Caco-2 (cell line): ENCODE results near the gene DUSP12. TPM values are rescaled to one million over a fixed set of nuclear protein-coding genes. Genes with fewer than 3 reads are reported as not detected.
A peak's percentile ranks its signal among the peaks of the same experiment; 100 is the strongest.

Experiments used
- BruUV-seq: library from RNA; stranded (reverse); fragments of 400-500 nt; replicated peaks from 2 replicates; lab custom pipeline; 2021; lab: Mats Ljungman, UMichigan
- CTCF ChIA-PET: fragments of 300-600 bp; sonication (Branson Sonifier 250); formaldehyde crosslinking; loops from one replicate; lab custom pipeline; 2022; ENCODE audit warnings: antibody characterized with exemption; lab: Charles Lee
- POLR2A ChIA-PET: fragments of 300-600 bp; sonication (Branson Sonifier 250); formaldehyde crosslinking; loops from one replicate; lab custom pipeline; 2022; ENCODE audit warnings: antibody characterized with exemption; lab: Charles Lee
- DNase-seq, 2 experiments: peaks; one replicate each; pipeline versions ENCODE4 v3.0.0 to v3.0.0-alpha.2; 2020 to 2022
- H3K27me3 ChIP-seq: replicated peaks from 2 replicates; pipeline ENCODE4 v1.6.0; 2011; ENCODE audit warnings: low read length; ENCODE audit not compliant: control insufficient read depth, insufficient read depth
- H3K36me3 ChIP-seq: 2 replicates; pipeline ENCODE4 v1.5.1; 2011; ENCODE audit warnings: low read length; ENCODE audit not compliant: control insufficient read depth, insufficient read depth
- H3K4me1 ChIP-seq: fragments of 250-450 bp; sonication (Bioruptor Pico); 2 replicates; pipeline ENCODE4 v1.5.1; 2020; ENCODE audit warnings: mild to moderate bottlenecking
- H3K4me3 ChIP-seq: 2 replicates; pipeline ENCODE4 v1.5.1; 2011; ENCODE audit warnings: low read depth, mild to moderate bottlenecking, control low read depth, low read length
- H3K9me3 ChIP-seq: fragments of 250-450 bp; sonication (Bioruptor Pico); 2 replicates; pipeline ENCODE4 v1.5.1; 2020; ENCODE audit warnings: mild to moderate bottlenecking, moderate library complexity
- H3K27ac Mint-ChIP-seq: one replicate; pipeline ENCODE4 v1.8.0; 2022; ENCODE audit warnings: mixed read lengths; ENCODE audit not compliant: unreplicated experiment
- H3K27me3 Mint-ChIP-seq: one replicate; pipeline ENCODE4 v1.8.0; 2022; ENCODE audit warnings: mixed read lengths; ENCODE audit not compliant: insufficient read depth, unreplicated experiment
- H3K36me3 Mint-ChIP-seq: one replicate; pipeline ENCODE4 v1.8.0; 2022; ENCODE audit warnings: mild to moderate bottlenecking, mixed read lengths; ENCODE audit not compliant: insufficient read depth, unreplicated experiment
- H3K4me1 Mint-ChIP-seq: one replicate; pipeline ENCODE4 v1.8.0; 2022; ENCODE audit warnings: low read depth, mixed read lengths; ENCODE audit not compliant: unreplicated experiment
- H3K4me3 Mint-ChIP-seq: one replicate; pipeline ENCODE4 v1.8.0; 2022; ENCODE audit warnings: mild to moderate bottlenecking, moderate library complexity, mixed read lengths; ENCODE audit not compliant: unreplicated experiment
- H3K9me3 Mint-ChIP-seq: one replicate; pipeline ENCODE4 v1.8.0; 2022; ENCODE audit warnings: mixed read lengths; ENCODE audit not compliant: unreplicated experiment
- CTCF ChIP-seq, 2 experiments: fragments of 200-600 bp in 1 of 2; IDR thresholded peaks; 1 replicate in 1 of 2; 2 replicates in 1 of 2; pipeline versions ENCODE4 v1.5.1 to v1.8.0; 2011 to 2022; ENCODE audit warnings: antibody characterized with exemption in 1 of 2, control low read depth in 1 of 2, inconsistent platforms in 1 of 2, low read depth in 1 of 2, low read length in 1 of 2, mild to moderate bottlenecking in 1 of 2, moderate library complexity in 1 of 2; ENCODE audit not compliant: insufficient read depth in 1 of 2, severe bottlenecking in 1 of 2, unreplicated experiment in 1 of 2
- intact Hi-C: fragments of 100-400 bp; cut with micrococcal nuclease; formaldehyde crosslinking; loops from one replicate; pipeline ENCODE4 v1.10.0; 2022; ENCODE audit not compliant: unreplicated experiment
- total RNA-seq: library from RNA; stranded (reverse); gene quantifications from 2 replicates; pipeline ENCODE4 v1.2.3, GENCODE V29; 2022

DUSP12 gene
- total RNA-seq, 1 experiment from 2014 or later, result 54.9 TPM

GRCh38 chr1:161747801-161748200 lies 1.8 kb upstream of the DUSP12 start:
- Mint-ChIP-seq H3K36me3 (peaks cover 22% of the 10 kb centered on the region), H3K27me3 (peaks cover 9% of the 10 kb centered on the region), H3K9me3 (no peaks in the 10 kb centered on the region), H3K27ac (no peak overlapping the region), H3K4me3 (no peak overlapping the region), H3K4me1 (peaks cover 8% of the 10 kb centered on the region)
- no TSS peak for BruUV-seq
- no peaks in the 10 kb centered on the region for H3K36me3 ChIP-seq
- ChIA-PET CTCF (interaction anchor here (1.0 kb wide), 1 partner anchor 289 kb away, joined by 4 read pairs; no protein-coding TSS in a partner anchor), POLR2A (no interaction called here)
- intact Hi-C loops, result no loop called here
- H3K4me1 ChIP-seq, result peaks cover 6% of the 10 kb centered on the region; the same call in 1 of the 2 replicates
- H3K4me3 ChIP-seq, result no peak overlapping the region
- no peaks in the 10 kb centered on the region for H3K9me3 ChIP-seq
- no peaks in the 10 kb centered on the region for H3K27me3 ChIP-seq
- no peak for DNase-seq
- TF ChIP-seq CTCF (IDR thresholded peaks at IDR 0.05; ENCODE audit: insufficient read depth in 1 of 2, low read depth in 1 of 2, low read length in 1 of 2, severe bottlenecking in 1 of 2, unreplicated experiment in 1 of 2), result no peak

- Histone ChIP-seq H3K4me1 (peaks cover 5% of the 10 kb centered on the region; the same call in 1 of the 2 replicates), H3K36me3 (no peaks in the 10 kb centered on the region), H3K27me3 (no peaks in the 10 kb centered on the region), H3K9me3 (no peaks in the 10 kb centered on the region), H3K4me3 (no peak overlapping the region)
- Mint-ChIP-seq H3K4me3 (peak overlapping the region; percentile 94), H3K27ac (peak overlapping the region; percentile 54), H3K36me3 (peaks cover 16% of the 10 kb centered on the region), H3K9me3 (no peaks in the 10 kb centered on the region), H3K27me3 (no peaks in the 10 kb centered on the region), H3K4me1 (peaks cover 9% of the 10 kb centered on the region)
- ChIA-PET POLR2A (no interaction called here), CTCF (no interaction called here)
- peak; percentile 61 to 64 for TF ChIP-seq CTCF (IDR thresholded peaks at IDR 0.05; ENCODE audit: insufficient read depth in 1 of 2, low read depth in 1 of 2, low read length in 1 of 2, severe bottlenecking in 1 of 2, unreplicated experiment in 1 of 2)
- DNase-seq, result peak in 1 of 2 experiments; percentile 62
- intact Hi-C loops, result no loop called here
- no TSS peak for BruUV-seq
Measured at GRCh38 chr1:161763522-161764098, 14.0 kb downstream of the DUSP12 start.

- peak within 1 kb of the TSS; percentile 79 for H3K4me3 ChIP-seq
- H3K9me3 Mint-ChIP-seq, result no peaks in the 10 kb centered on the region
- peak within 1 kb of the TSS; percentile 94 for H3K4me3 Mint-ChIP-seq
- intact Hi-C loops, result loop anchor here (1.0 kb wide), 1 partner anchor 17 kb away; the partner anchor contains the start of gene DUSP12
- no peaks in the 10 kb centered on the region for H3K27me3 Mint-ChIP-seq
- no peaks in the 10 kb centered on the region for H3K36me3 ChIP-seq
- TSS peak; percentile 67 for BruUV-seq
- peaks cover 5% of the 10 kb centered on the region; the same call in 1 of the 2 replicates for H3K4me1 ChIP-seq
- ChIA-PET CTCF (interaction anchor here (0.6 to 1.1 kb wide), 3 partner anchors 29 to 591 kb away, joined by 3 to 4 read pairs (median 3); no protein-coding TSS in a partner anchor), POLR2A (interaction anchor here (0.6 to 1.6 kb wide), 2 partner anchors 17 to 64 kb away, joined by 4 to 6 read pairs; partner anchors contain the start of gene DUSP12)
- no peak for TF ChIP-seq CTCF (IDR thresholded peaks at IDR 0.05; ENCODE audit: insufficient read depth in 1 of 2, low read depth in 1 of 2, low read length in 1 of 2, severe bottlenecking in 1 of 2, unreplicated experiment in 1 of 2)
- H3K9me3 ChIP-seq, result no peaks in the 10 kb centered on the region
- DNase-seq, result peak; percentile 85 to 87
- peaks cover 13% of the 10 kb centered on the region for H3K36me3 Mint-ChIP-seq
- no peaks in the 10 kb centered on the region for H3K27me3 ChIP-seq
- peak within 1 kb of the TSS; percentile 91 for H3K27ac Mint-ChIP-seq
- H3K4me1 Mint-ChIP-seq, result peaks cover 9% of the 10 kb centered on the region
Measured at GRCh38 chr1:161766102-161766981, 16.8 kb downstream of the DUSP12 start, which contains the start of gene ATF6. ATF6 (plus strand) TSS chr1:161766320; CDS start chr1:161766361, 41 bp downstream.
